GM18867 (cell line): ENCODE measurements around the gene CDH12.
"Not testable (repeated sequence)": the region's sequence is repeated elsewhere in the genome, so short reads cannot be mapped to it uniquely, and the experiment has no call there.

Experiments
- ATAC-seq: cut with Tn5 transposase; IDR thresholded peaks from one replicate; pipeline ENCODE4 v1.9.1; 2021; ENCODE audit warnings: mild to moderate bottlenecking, moderate library complexity; ENCODE audit not compliant: unreplicated experiment

Gene CDH12

GRCh38 chr5:22471154-22471553 lies 382.0 kb downstream of the CDH12 start:
- ATAC-seq, result no peak

GRCh38 chr5:22470408-22470807 lies 382.7 kb downstream of the CDH12 start:
- no peak for ATAC-seq

- ATAC-seq, result no peak
These were observed 387.5 kb downstream of the CDH12 start for GRCh38 chr5:22465616-22466015.

GRCh38 chr5:22465177-22465576 lies 388.0 kb downstream of the CDH12 start:
- no peak for ATAC-seq

- ATAC-seq, result no peak
These were observed 393.0 kb downstream of the CDH12 start for GRCh38 chr5:22460189-22460588.

- ATAC-seq, result no peak
These were observed 420.2 kb downstream of the CDH12 start for GRCh38 chr5:22432905-22433304.

GRCh38 chr5:22431840-22432239 lies 421.3 kb downstream of the CDH12 start:
- ATAC-seq, result no peak

- ATAC-seq, result no peak
These were observed 421.7 kb downstream of the CDH12 start for GRCh38 chr5:22431406-22431805.

GRCh38 chr5:22411554-22412349 lies 441.4 kb downstream of the CDH12 start:
- no peak for ATAC-seq

- ATAC-seq, result no peak
These were observed 461.2 kb downstream of the CDH12 start for GRCh38 chr5:22391956-22392355.

- ATAC-seq, result no peak
These were observed 462.3 kb downstream of the CDH12 start for GRCh38 chr5:22390888-22391287.

- ATAC-seq, result no peak
These were observed 480.1 kb downstream of the CDH12 start for GRCh38 chr5:22372826-22373660.

- ATAC-seq, result no peak
These were observed 480.8 kb downstream of the CDH12 start for GRCh38 chr5:22372376-22372775.

GRCh38 chr5:22354956-22355355 lies 498.2 kb downstream of the CDH12 start:
- no peak for ATAC-seq

GRCh38 chr5:22352493-22352892 lies 500.7 kb downstream of the CDH12 start:
- ATAC-seq, result no peak

- ATAC-seq, result no peak
These were observed 502.0 kb downstream of the CDH12 start for GRCh38 chr5:22351178-22351577.

GRCh38 chr5:22348027-22348426 lies 505.1 kb downstream of the CDH12 start:
- ATAC-seq, result no peak

- no peak for ATAC-seq
These were observed 509.1 kb downstream of the CDH12 start for GRCh38 chr5:22344000-22344399.

- ATAC-seq, result no peak
These were observed 511.7 kb downstream of the CDH12 start for GRCh38 chr5:22341406-22341805.

- ATAC-seq, result not testable (repeated sequence)
These were observed 520.2 kb downstream of the CDH12 start for GRCh38 chr5:22332949-22333348.

GRCh38 chr5:22329683-22330082 lies 523.5 kb downstream of the CDH12 start:
- no peak for ATAC-seq

GRCh38 chr5:22319798-22320197 lies 533.3 kb downstream of the CDH12 start:
- ATAC-seq, result no peak
